ENCODE measurements around the gene LRRC71. TPM values are rescaled to one million over a fixed set of nuclear protein-coding genes. Genes with fewer than 3 reads are reported as not detected.

Gene LRRC71
- total and polyA plus RNA-seq, 2 of the 4 experiments (the other 2 are of a cell fraction) = 0.50 TPM; not detected in 1

GRCh38 chr1:156881101-156881500 lies 39.3 kb upstream of the LRRC71 start:
- Histone ChIP-seq H3K18ac (ENCODE audit: low read depth, low read length) (no peak overlapping the region), H2BK120ac (ENCODE audit: low read depth, low read length) (no peak overlapping the region), H3K36me3 (ENCODE audit: control insufficient read depth, insufficient read depth, low read length) (no peaks in the 10 kb centered on the region), H3K4me2 (ENCODE audit: low read depth, low read length) (no peak overlapping the region), H3K9me3 (ENCODE audit: control insufficient read depth, insufficient read depth, low read length) (no peaks in the 10 kb centered on the region), H4K5ac (ENCODE audit: low read depth, low read length) (no peak overlapping the region), H2BK5ac (ENCODE audit: low read depth, low read length, poor library complexity, severe bottlenecking) (no peak overlapping the region), H3K4me1 (ENCODE audit: control insufficient read depth, insufficient read depth, low read length) (no peaks in the 10 kb centered on the region), H3K4me3 (ENCODE audit: insufficient read depth, low read depth, low read length) (no peak overlapping the region), H3K56ac (ENCODE audit: extremely low read depth, insufficient read depth, low read length) (no peak overlapping the region), H2BK20ac (ENCODE audit: low read depth, low read length) (no peak overlapping the region), H3K79me1 (ENCODE audit: low read depth in 1 of 2, low read length in 2 of 2) (no peaks in the 10 kb centered on the region), H2AFZ (replicated peaks; ENCODE audit: low read length, poor library complexity) (no peak overlapping the region), H4K8ac (ENCODE audit: low read depth in 2 of 2, low read length in 2 of 2) (no peak overlapping the region), H2AK9ac (replicated peaks; ENCODE audit: low read depth, low read length, poor library complexity) (no peak overlapping the region), H4K20me1 (ENCODE audit: insufficient read depth, low read length) (peaks cover 4% of the 10 kb centered on the region; the same call in 1 of the 2 replicates), H4K91ac (ENCODE audit: insufficient read depth, low read depth, low read length) (no peak overlapping the region), H2BK15ac (ENCODE audit: low read depth, low read length) (no peak overlapping the region), H2AK5ac (ENCODE audit: low read depth, low read length) (no peak overlapping the region), H3K27ac (ENCODE audit: insufficient read depth, low read length) (no peak overlapping the region), H3K14ac (replicated peaks; ENCODE audit: low read depth, low read length) (no peak overlapping the region), H3K9me1 (ENCODE audit: insufficient read depth, low read length) (no peaks in the 10 kb centered on the region), H3K9ac (ENCODE audit: low read depth, low read length) (no peak overlapping the region), H3K27me3 (ENCODE audit: control insufficient read depth, insufficient read depth, low read length) (peaks cover 93% of the 10 kb centered on the region), H3K23ac (ENCODE audit: low read depth, low read length) (no peak overlapping the region), H3K4ac (ENCODE audit: low read depth, low read length) (no peak overlapping the region)
- WGBS, 2 experiments (ENCODE audit: extremely low coverage in 2 of 2, insufficient read length in 1 of 2) = 47% methylated on average over 5 of the region's 10 CpGs; no CpG with 5 or more reads in 1 of the 2 experiments
- CTCF ChIA-PET = interaction anchor here (1.1 to 1.2 kb wide), 2 partner anchors 47 to 83 kb away, joined by 4 read pairs; no protein-coding TSS in a partner anchor
- dilution Hi-C loops (cut with HindIII; ENCODE audit: low sequenced_read_pairs, unreplicated experiment) = no loop called here
- no peak for DNase-seq
- intact Hi-C loops (cut with micrococcal nuclease) = no loop called here
- TF ChIP-seq RFX5 (IDR thresholded peaks at IDR 0.05; ENCODE audit: low read depth, low read length) = no peak
- in situ Hi-C loops (cut with MboI; ENCODE audit: low sequenced_read_pairs) = loop anchor here (10.0 kb wide), 1 partner anchor 186 kb away; no protein-coding TSS in a partner anchor
- POLR2A ChIA-PET (ENCODE audit: unreplicated experiment) = no interaction called here
- BruUV-seq (replicated peaks) = no TSS peak
- no peak for ATAC-seq (ENCODE audit: low read depth)

Data from IMR-90 (cell line).